ENCODE data around the gene NKIRAS1. TPM values are rescaled to one million over a fixed set of nuclear protein-coding genes. Genes with fewer than 3 reads are reported as not detected.

NKIRAS1 gene
- total RNA-seq, 4 donors from 2014 or later, result 18.8 to 29.9 (median 25.5) TPM

GRCh38 chr3:23942546-23942945 is 25.8 kb upstream of the NKIRAS1 start:
- no peak overlapping the region for H3K4me3 ChIP-seq
- H3K9me3 ChIP-seq, result no peaks in the 10 kb centered on the region
- H3K4me1 ChIP-seq, result peaks cover 0 to 23% (median under 1%) of the 10 kb centered on the region in 3 donors
- WGBS, 2 donors (ENCODE audit: low coverage in 1 of 2), result 91 to 94% methylated on average over 4 to 11 of the region's 11 CpGs
- no peak overlapping the region for H3K27ac ChIP-seq
- ATAC-seq, result no peak
- TF ChIP-seq POLR2A (IDR thresholded peaks at IDR 0.05), result no peak
- TF ChIP-seq, protein P1, sequence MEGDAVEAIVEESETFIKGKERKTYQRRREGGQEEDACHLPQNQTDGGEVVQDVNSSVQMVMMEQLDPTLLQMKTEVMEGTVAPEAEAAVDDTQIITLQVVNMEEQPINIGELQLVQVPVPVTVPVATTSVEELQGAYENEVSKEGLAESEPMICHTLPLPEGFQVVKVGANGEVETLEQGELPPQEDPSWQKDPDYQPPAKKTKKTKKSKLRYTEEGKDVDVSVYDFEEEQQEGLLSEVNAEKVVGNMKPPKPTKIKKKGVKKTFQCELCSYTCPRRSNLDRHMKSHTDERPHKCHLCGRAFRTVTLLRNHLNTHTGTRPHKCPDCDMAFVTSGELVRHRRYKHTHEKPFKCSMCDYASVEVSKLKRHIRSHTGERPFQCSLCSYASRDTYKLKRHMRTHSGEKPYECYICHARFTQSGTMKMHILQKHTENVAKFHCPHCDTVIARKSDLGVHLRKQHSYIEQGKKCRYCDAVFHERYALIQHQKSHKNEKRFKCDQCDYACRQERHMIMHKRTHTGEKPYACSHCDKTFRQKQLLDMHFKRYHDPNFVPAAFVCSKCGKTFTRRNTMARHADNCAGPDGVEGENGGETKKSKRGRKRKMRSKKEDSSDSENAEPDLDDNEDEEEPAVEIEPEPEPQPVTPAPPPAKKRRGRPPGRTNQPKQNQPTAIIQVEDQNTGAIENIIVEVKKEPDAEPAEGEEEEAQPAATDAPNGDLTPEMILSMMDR (IDR thresholded peaks at IDR 0.05), result no peak
- no peak for TF ChIP-seq EP300 (IDR thresholded peaks at IDR 0.05)
- TF ChIP-seq POLR2AphosphoS5 (IDR thresholded peaks at IDR 0.05), result no peak
- H3K27me3 ChIP-seq, result no peaks in the 10 kb centered on the region
- H3K36me3 ChIP-seq, result no peaks in the 10 kb centered on the region

DNA sequence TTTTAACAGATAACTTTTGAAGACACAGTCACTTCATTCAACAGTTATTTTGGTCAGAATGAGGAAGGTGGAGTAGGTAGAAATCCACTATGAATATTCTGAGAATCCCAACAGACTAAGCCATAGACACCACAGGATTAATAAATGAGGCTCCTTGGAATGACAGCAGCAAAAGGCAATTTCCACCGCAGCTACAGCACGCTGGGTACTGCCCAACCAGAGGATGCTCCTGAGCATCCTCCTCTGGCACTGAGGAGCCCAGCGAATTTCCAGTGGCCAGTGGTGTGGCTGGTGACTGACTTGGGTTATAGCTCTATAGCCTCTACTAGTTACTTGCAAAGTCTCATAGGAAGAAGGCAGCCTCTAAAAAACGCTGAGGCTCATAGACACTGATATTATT is 24.6 kb upstream of the NKIRAS1 start:
- 79 to 92% methylated on average over 2 to 3 of the region's 4 CpGs for WGBS, 2 donors (ENCODE audit: low coverage in 1 of 2)
- ATAC-seq, result no peak
- H3K27ac ChIP-seq, result no peak overlapping the region
- no peaks in the 10 kb centered on the region for H3K36me3 ChIP-seq
- peaks cover 0 to 12% (median 0%) of the 10 kb centered on the region in 3 donors for H3K4me1 ChIP-seq
- TF ChIP-seq EP300 (IDR thresholded peaks at IDR 0.05), result no peak
- no peak for TF ChIP-seq POLR2A (IDR thresholded peaks at IDR 0.05)
- TF ChIP-seq, protein P1 (IDR thresholded peaks at IDR 0.05), result no peak
- no peak for TF ChIP-seq POLR2AphosphoS5 (IDR thresholded peaks at IDR 0.05)
- no peaks in the 10 kb centered on the region for H3K9me3 ChIP-seq
- H3K27me3 ChIP-seq, result no peaks in the 10 kb centered on the region
- H3K4me3 ChIP-seq, result no peak overlapping the region

- Histone ChIP-seq H3K27me3 (no peaks in the 10 kb centered on the region), H3K9me3 (no peaks in the 10 kb centered on the region), H3K4me1 (peaks cover 0 to 10% (median 0%) of the 10 kb centered on the region in 3 donors), H3K36me3 (no peaks in the 10 kb centered on the region), H3K27ac (no peak overlapping the region), H3K4me3 (no peak overlapping the region)
- WGBS, 2 donors (ENCODE audit: low coverage in 1 of 2), result 57 to 81% methylated on average over 5 of the region's 5 CpGs
- no peak for ATAC-seq
- TF ChIP-seq POLR2A (IDR thresholded peaks at IDR 0.05) (no peak), EP300 (IDR thresholded peaks at IDR 0.05) (no peak), POLR2AphosphoS5 (IDR thresholded peaks at IDR 0.05) (no peak)
- TF ChIP-seq, protein P1 (IDR thresholded peaks at IDR 0.05), result no peak
Measured at GRCh38 chr3:23940775-23941174, 24.0 kb upstream of the NKIRAS1 start.

GRCh38 chr3:23938688-23939087 is 21.9 kb upstream of the NKIRAS1 start:
- Histone ChIP-seq H3K27ac (no peak overlapping the region), H3K4me3 (no peak overlapping the region), H3K4me1 (no peaks in the 10 kb centered on the region), H3K36me3 (no peaks in the 10 kb centered on the region), H3K27me3 (no peaks in the 10 kb centered on the region), H3K9me3 (no peaks in the 10 kb centered on the region)
- no peak for ATAC-seq
- no peak for TF ChIP-seq POLR2AphosphoS5 (IDR thresholded peaks at IDR 0.05)
- no peak for TF ChIP-seq EP300 (IDR thresholded peaks at IDR 0.05)
- TF ChIP-seq, protein P1 (IDR thresholded peaks at IDR 0.05), result no peak
- no peak for TF ChIP-seq POLR2A (IDR thresholded peaks at IDR 0.05)

DNA sequence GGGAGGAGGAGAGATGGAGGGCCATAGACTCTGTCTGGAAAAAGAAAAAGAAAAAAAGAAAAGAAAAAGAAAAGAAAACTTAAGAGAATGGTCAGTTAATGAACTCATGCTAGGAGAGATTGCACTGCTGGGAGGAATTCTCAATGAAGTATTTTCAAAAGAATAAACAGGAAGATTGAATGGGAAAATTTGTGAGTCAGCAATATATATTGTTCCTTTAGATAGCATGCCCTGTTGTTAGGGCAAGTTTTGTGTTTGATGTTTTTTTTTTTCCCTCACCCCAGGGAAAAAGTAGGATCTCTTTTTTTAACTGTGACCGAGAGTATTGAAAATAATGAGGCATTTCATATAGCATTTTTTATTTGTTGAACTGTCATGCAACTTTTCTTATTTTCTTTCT is 20.5 kb upstream of the NKIRAS1 start:
- no peak overlapping the region for H3K27ac ChIP-seq
- no peaks in the 10 kb centered on the region for H3K4me1 ChIP-seq
- H3K27me3 ChIP-seq, result no peaks in the 10 kb centered on the region
- no peak overlapping the region for H3K4me3 ChIP-seq
- H3K36me3 ChIP-seq, result no peaks in the 10 kb centered on the region
- no peaks in the 10 kb centered on the region for H3K9me3 ChIP-seq
- 29 to 77% methylated on average over 1 of the region's 1 CpG for WGBS, 2 donors (ENCODE audit: low coverage in 1 of 2)
- ATAC-seq, result no peak
- TF ChIP-seq POLR2A (IDR thresholded peaks at IDR 0.05) (no peak), POLR2AphosphoS5 (IDR thresholded peaks at IDR 0.05) (no peak), EP300 (IDR thresholded peaks at IDR 0.05) (no peak)
- TF ChIP-seq, protein P1 (IDR thresholded peaks at IDR 0.05), result no peak

All from gastroesophageal sphincter (tissue), 4 donors.